GM12874 (cell line): Measurements from ENCODE around the gene STAT1.

Experiments
- CTCF ChIP-seq: IDR thresholded peaks from 2 replicates; pipeline ENCODE4 v1.5.1; 2011; ENCODE audit warnings: low read depth, mild to moderate bottlenecking, control low read depth, low read length, moderate library complexity; ENCODE audit not compliant: insufficient read depth

Gene STAT1

GRCh38 chr2:190973262-190973661, 40.7 kb downstream of the STAT1 start:
- no peak for TF ChIP-seq CTCF

GRCh38 chr2:190972846-190973245, 41.1 kb downstream of the STAT1 start:
- TF ChIP-seq CTCF, result no peak

- no peak for TF ChIP-seq CTCF
These were observed 41.8 kb downstream of the STAT1 start for GRCh38 chr2:190972213-190972612.

- TF ChIP-seq CTCF, result no peak
These were observed 43.0 kb downstream of the STAT1 start for GRCh38 chr2:190970873-190971506.

- TF ChIP-seq CTCF, result no peak
These were observed 43.8 kb downstream of the STAT1 start for GRCh38 chr2:190970160-190970559.

- no peak for TF ChIP-seq CTCF
These were observed 45.4 kb downstream of the STAT1 start for GRCh38 chr2:190968522-190968921.

GRCh38 chr2:190965580-190966222, 48.3 kb downstream of the STAT1 start:
- no peak for TF ChIP-seq CTCF
